Non-pigmented ciliary epithelial cell (primary cell): ENCODE results near the gene C7orf57.
"Not testable (repeated sequence)": the region's sequence is repeated elsewhere in the genome, so short reads cannot be mapped to it uniquely, and the experiment has no call there.

Experiments used
- DNase-seq: peaks from one replicate; pipeline ENCODE4 v3.0.0-alpha.2; 2010; ENCODE audit warnings: low read depth

C7orf57 gene

GRCh38 chr7:48035967-48036478 lies 680 bp downstream of the C7orf57 start:
- no peak for DNase-seq

GRCh38 chr7:48038815-48039506 lies 3.6 kb downstream of the C7orf57 start:
- no peak for DNase-seq

- DNase-seq = no peak
Observed at GRCh38 chr7:48040944-48041652, 5.8 kb downstream of the C7orf57 start.

- DNase-seq = no peak
Observed at GRCh38 chr7:48041653-48041970, 6.3 kb downstream of the C7orf57 start.

- no peak for DNase-seq
Observed at GRCh38 chr7:48042216-48042615, 6.9 kb downstream of the C7orf57 start.

GRCh38 chr7:48042636-48043035 lies 7.3 kb downstream of the C7orf57 start:
- DNase-seq = no peak

GRCh38 chr7:48045195-48045765 lies 9.9 kb downstream of the C7orf57 start:
- DNase-seq = no peak

GRCh38 chr7:48046458-48046857 lies 11.1 kb downstream of the C7orf57 start:
- DNase-seq = no peak

- DNase-seq = no peak
Observed at GRCh38 chr7:48048113-48048512, 12.8 kb downstream of the C7orf57 start.

GRCh38 chr7:48049850-48050249 lies 14.5 kb downstream of the C7orf57 start:
- no peak for DNase-seq

- DNase-seq = peak; percentile 56
Observed at GRCh38 chr7:48052748-48053147, 17.4 kb downstream of the C7orf57 start.

GRCh38 chr7:48053736-48054135 lies 18.4 kb downstream of the C7orf57 start:
- no peak for DNase-seq

- DNase-seq = no peak
Observed at GRCh38 chr7:48058990-48059389, 23.6 kb downstream of the C7orf57 start.

- DNase-seq = no peak
Observed at GRCh38 chr7:48059706-48060105, 24.4 kb downstream of the C7orf57 start.

GRCh38 chr7:48063985-48064384 lies 28.6 kb downstream of the C7orf57 start:
- no peak for DNase-seq

- DNase-seq = no peak
Observed at GRCh38 chr7:48067475-48067874, 32.1 kb downstream of the C7orf57 start.

GRCh38 chr7:48074204-48074654 lies 38.9 kb downstream of the C7orf57 start:
- DNase-seq = no peak

GRCh38 chr7:48077423-48077822 lies 42.1 kb downstream of the C7orf57 start:
- no peak for DNase-seq

- DNase-seq = no peak
Observed at GRCh38 chr7:48078470-48078869, 43.1 kb downstream of the C7orf57 start.

GRCh38 chr7:48082378-48082777 lies 47.0 kb downstream of the C7orf57 start:
- not testable (repeated sequence) for DNase-seq

- DNase-seq = no peak
Observed at GRCh38 chr7:48083114-48083830, 47.9 kb downstream of the C7orf57 start.

GRCh38 chr7:48084727-48085432 lies 49.5 kb downstream of the C7orf57 start:
- DNase-seq = peak; percentile 96
